Measurements from ENCODE around the gene CARHSP1. TPM values are rescaled to one million over a fixed set of nuclear protein-coding genes. Genes with fewer than 3 reads are reported as not detected.

CARHSP1 gene
- polyA plus RNA-seq, 1 donor (not counting 4 experiments of a cell fraction or from before 2014, with no cell fraction given): 61.9 TPM

GRCh38 chr16:8822403-8822802, 46.4 kb downstream of the CARHSP1 start:
- FAIRE-seq: no peak
- H3K4me3 ChIP-seq (ENCODE audit: control insufficient read depth in 2 of 3, extremely low read depth in 1 of 3, insufficient read depth in 2 of 3, low read depth in 1 of 3, low read length in 3 of 3): no peak overlapping the region
- H4K20me1 ChIP-seq (ENCODE audit: control insufficient read depth, extremely low read depth, insufficient read depth, low read length): no peaks in the 10 kb centered on the region

GRCh38 chr16:8819411-8820034, 49.3 kb downstream of the CARHSP1 start:
- Histone ChIP-seq H3K9ac (ENCODE audit: control insufficient read depth, extremely low read depth, insufficient read depth, low read length) (no peak overlapping the region), H2AFZ (ENCODE audit: control insufficient read depth, low read length) (no peak overlapping the region), H3K4me1 (ENCODE audit: control insufficient read depth, extremely low read depth, insufficient read depth, low read length) (no peaks in the 10 kb centered on the region), H3K79me2 (ENCODE audit: control insufficient read depth, insufficient read depth, low read length) (peaks cover 8% of the 10 kb centered on the region), H4K20me1 (ENCODE audit: control insufficient read depth, extremely low read depth, insufficient read depth, low read length) (no peaks in the 10 kb centered on the region), H3K4me2 (ENCODE audit: control insufficient read depth, extremely low read depth, insufficient read depth, low read depth, low read length) (no peak overlapping the region), H3K27ac (ENCODE audit: control insufficient read depth, insufficient read depth, low read length) (no peak overlapping the region), H3K9me3 (ENCODE audit: control insufficient read depth, low read depth, low read length) (no peaks in the 10 kb centered on the region), H3K4me3 (ENCODE audit: control insufficient read depth in 2 of 3, extremely low read depth in 1 of 3, insufficient read depth in 2 of 3, low read depth in 1 of 3, low read length in 3 of 3) (no peak overlapping the region), H3K9me1 (ENCODE audit: control insufficient read depth, extremely low read depth, insufficient read depth, low read length) (no peaks in the 10 kb centered on the region), H3K27me3 (ENCODE audit: control insufficient read depth, extremely low read depth, insufficient read depth, low read length) (no peaks in the 10 kb centered on the region), H3K36me3 (ENCODE audit: control insufficient read depth in 2 of 2, extremely low read depth in 1 of 2, insufficient read depth in 2 of 2, low read length in 2 of 2) (peaks cover 29 to 46% of the 10 kb centered on the region in 2 experiments)
- FAIRE-seq (no peak), DNase-seq (ENCODE audit: low read depth, low spot score) (no peak)
- TF ChIP-seq EZH2 (IDR thresholded peaks at IDR 0.05; ENCODE audit: low read length): no peak
- no peak for TF ChIP-seq CTCF (optimal IDR thresholded peaks at IDR 0.05 in 1 of 3, IDR thresholded peaks at IDR 0.05 in 1 of 3, conservative IDR thresholded peaks at IDR 0.05 in 1 of 3; ENCODE audit: extremely low read depth in 1 of 3, insufficient read depth in 2 of 3, low read length in 3 of 3)
- dilution Hi-C loops (cut with MboI; ENCODE audit: extremely low pct_ligation_motif_present, low sequenced_read_pairs): no loop called here

More at GRCh38 chr16:8822403-8822802, 46.4 kb downstream of the CARHSP1 start:
- no peaks in the 10 kb centered on the region for H3K27me3 ChIP-seq (ENCODE audit: control insufficient read depth, extremely low read depth, insufficient read depth, low read length)
- no peaks in the 10 kb centered on the region for H3K4me1 ChIP-seq (ENCODE audit: control insufficient read depth, extremely low read depth, insufficient read depth, low read length)
- no peaks in the 10 kb centered on the region for H3K9me3 ChIP-seq (ENCODE audit: control insufficient read depth, low read depth, low read length)
- dilution Hi-C loops (cut with MboI; ENCODE audit: extremely low pct_ligation_motif_present, low sequenced_read_pairs): no loop called here
- H3K9ac ChIP-seq (ENCODE audit: control insufficient read depth, extremely low read depth, insufficient read depth, low read length): no peak overlapping the region
- H3K79me2 ChIP-seq (ENCODE audit: control insufficient read depth, insufficient read depth, low read length): peaks cover 6% of the 10 kb centered on the region
- TF ChIP-seq EZH2 (IDR thresholded peaks at IDR 0.05; ENCODE audit: low read length): no peak
- no peak for TF ChIP-seq CTCF (optimal IDR thresholded peaks at IDR 0.05 in 1 of 3, IDR thresholded peaks at IDR 0.05 in 1 of 3, conservative IDR thresholded peaks at IDR 0.05 in 1 of 3; ENCODE audit: extremely low read depth in 1 of 3, insufficient read depth in 2 of 3, low read length in 3 of 3)
- H3K36me3 ChIP-seq (ENCODE audit: control insufficient read depth in 2 of 2, extremely low read depth in 1 of 2, insufficient read depth in 2 of 2, low read length in 2 of 2): peaks cover 25 to 31% of the 10 kb centered on the region in 2 experiments
- H3K4me2 ChIP-seq (ENCODE audit: control insufficient read depth, extremely low read depth, insufficient read depth, low read depth, low read length): no peak overlapping the region
- no peak overlapping the region for H3K27ac ChIP-seq (ENCODE audit: control insufficient read depth, insufficient read depth, low read length)
- no peaks in the 10 kb centered on the region for H3K9me1 ChIP-seq (ENCODE audit: control insufficient read depth, extremely low read depth, insufficient read depth, low read length)
- DNase-seq (ENCODE audit: low read depth, low spot score): no peak
- no peak overlapping the region for H2AFZ ChIP-seq (ENCODE audit: control insufficient read depth, low read length)
